Neural cell (in vitro differentiated cells): ENCODE results near the gene NPAS2. TPM values are rescaled to one million over a fixed set of nuclear protein-coding genes. Genes with fewer than 3 reads are reported as not detected.

Experiments used
- H2AFZ ChIP-seq: fragments of 200-600, 300-800 bp; sonication (generic), shearing (Covaris generic); 2 replicates; pipeline ENCODE4 v1.6.0; 2014; ENCODE audit warnings: low read depth, mild to moderate bottlenecking, antibody characterized with exemption, low read length, moderate library complexity
- H3F3A ChIP-seq: fragments of 200-600 bp; shearing (Covaris generic); 2 replicates; pipeline ENCODE4 v1.6.1; 2016; ENCODE audit warnings: mild to moderate bottlenecking, moderate library complexity, mixed read lengths, antibody characterized with exemption, low read length; ENCODE audit not compliant: insufficient read depth, poor library complexity, severe bottlenecking
- H3K27ac ChIP-seq: fragments of 200-600, 300-800 bp; sonication (generic), shearing (Covaris generic); 2 replicates; pipeline ENCODE4 v1.5.1; 2014; ENCODE audit warnings: mild to moderate bottlenecking, low read length, moderate library complexity
- H3K27me3 ChIP-seq: fragments of 300-800, 200-600 bp; sonication (generic), shearing (Covaris generic); 2 replicates; pipeline ENCODE4 v1.6.0; 2014; ENCODE audit warnings: mild to moderate bottlenecking, low read depth, low read length, moderate library complexity; ENCODE audit not compliant: insufficient read depth
- H3K36me3 ChIP-seq: fragments of 300-800, 200-600 bp; sonication (generic), shearing (Covaris generic); 2 replicates; pipeline ENCODE4 v1.5.1; 2014; ENCODE audit warnings: mild to moderate bottlenecking, antibody characterized with exemption, low read length, moderate library complexity; ENCODE audit not compliant: insufficient read depth
- H3K4me2 ChIP-seq: fragments of 300-800, 200-600 bp; sonication (generic), shearing (Covaris generic); 2 replicates; pipeline ENCODE4 v1.6.0; 2014; ENCODE audit warnings: mild to moderate bottlenecking, low read length
- H3K4me3 ChIP-seq: fragments of 300-800, 200-600 bp; sonication (generic), shearing (Covaris generic); 2 replicates; pipeline ENCODE4 v1.5.1; 2014; ENCODE audit warnings: mild to moderate bottlenecking, low read length, moderate library complexity
- H3K79me2 ChIP-seq: fragments of 200-600 bp; shearing (Covaris generic); replicated peaks from 2 replicates; pipeline ENCODE4 v1.6.0; 2014; ENCODE audit warnings: mild to moderate bottlenecking, low read length, moderate library complexity; ENCODE audit not compliant: insufficient read depth
- H3K9ac ChIP-seq: fragments of 300-800, 200-600 bp; sonication (generic), shearing (Covaris generic); 2 replicates; pipeline ENCODE4 v1.6.1; 2016; ENCODE audit warnings: mild to moderate bottlenecking, low read length, mixed read lengths
- H3K9me2 ChIP-seq: fragments of 200-600 bp; shearing (Covaris generic); 2 replicates; pipeline ENCODE4 v1.6.1; 2016; ENCODE audit warnings: mild to moderate bottlenecking, low read length, mixed read lengths; ENCODE audit not compliant: insufficient read depth
- H3K9me3 ChIP-seq: fragments of 200-600, 300-800 bp; sonication (generic), shearing (Covaris generic); 2 replicates; pipeline ENCODE4 v1.6.1; 2016; ENCODE audit warnings: mild to moderate bottlenecking, mixed run types, low read length, moderate library complexity, mixed read lengths
- H4K20me1 ChIP-seq: fragments of 200-600 bp; shearing (Covaris generic); 2 replicates; pipeline ENCODE4 v1.6.1; 2016; ENCODE audit warnings: mild to moderate bottlenecking, mixed run types; ENCODE audit not compliant: insufficient read depth
- EP300 ChIP-seq: fragments of 450-650 bp; conservative IDR thresholded peaks from 2 replicates; pipeline ENCODE4 v1.6.1; 2014; ENCODE audit warnings: antibody characterized with exemption, mild to moderate bottlenecking, moderate library complexity; ENCODE audit not compliant: poor library complexity, severe bottlenecking
- EZH2 ChIP-seq: fragments of 200-600, 300-800 bp; shearing (Covaris generic), sonication (generic); IDR thresholded peaks from 2 replicates; pipeline ENCODE4 v1.6.1; 2014; ENCODE audit warnings: antibody characterized with exemption, low read length, borderline replicate concordance, mild to moderate bottlenecking; ENCODE audit not compliant: insufficient read depth, poor library complexity, severe bottlenecking
- MXI1 ChIP-seq: fragments of 450-650 bp; conservative IDR thresholded peaks from 2 replicates; pipeline ENCODE4 v1.6.1; 2014; ENCODE audit warnings: antibody characterized with exemption, mild to moderate bottlenecking; ENCODE audit not compliant: poor library complexity, severe bottlenecking
- POLR2AphosphoS5 ChIP-seq: IDR thresholded peaks from 2 replicates; pipeline ENCODE4 v1.6.1; 2012
- RAD21 ChIP-seq: fragments of 450-650 bp; conservative IDR thresholded peaks from 2 replicates; pipeline ENCODE4 v1.6.1; 2014; ENCODE audit warnings: antibody characterized with exemption, mild to moderate bottlenecking, moderate library complexity
- SMC3 ChIP-seq: fragments of 450-650 bp; conservative IDR thresholded peaks from 2 replicates; pipeline ENCODE4 v1.6.1; 2014; ENCODE audit warnings: antibody characterized with exemption, mild to moderate bottlenecking, moderate library complexity; ENCODE audit not compliant: poor library complexity
- TAF1 ChIP-seq: IDR thresholded peaks from 2 replicates; pipeline ENCODE4 v1.6.1; 2012; ENCODE audit warnings: low read depth
- polyA plus RNA-seq: library from polyadenylated mRNA; depleted of rRNA; stranded (reverse); fragments of >200 nt; gene quantifications from 2 replicates; pipeline ENCODE4 v1.2.3, GENCODE V29; 2014
- TF ChIP-seq, protein P1 (sequence below): fragments of 450-650 bp; IDR thresholded peaks from 2 replicates; pipeline ENCODE4 v1.5.1; 2014; ENCODE audit warnings: antibody characterized with exemption, mild to moderate bottlenecking, moderate library complexity; ENCODE audit not compliant: poor library complexity, severe bottlenecking
- TF ChIP-seq, protein P2 (sequence below): IDR thresholded peaks from 2 replicates; pipeline ENCODE4 v1.6.1; 2012; ENCODE audit warnings: borderline replicate concordance

NPAS2 gene
- polyA plus RNA-seq, 1 donor from 2014 or later, result 2.1 TPM

DNA sequence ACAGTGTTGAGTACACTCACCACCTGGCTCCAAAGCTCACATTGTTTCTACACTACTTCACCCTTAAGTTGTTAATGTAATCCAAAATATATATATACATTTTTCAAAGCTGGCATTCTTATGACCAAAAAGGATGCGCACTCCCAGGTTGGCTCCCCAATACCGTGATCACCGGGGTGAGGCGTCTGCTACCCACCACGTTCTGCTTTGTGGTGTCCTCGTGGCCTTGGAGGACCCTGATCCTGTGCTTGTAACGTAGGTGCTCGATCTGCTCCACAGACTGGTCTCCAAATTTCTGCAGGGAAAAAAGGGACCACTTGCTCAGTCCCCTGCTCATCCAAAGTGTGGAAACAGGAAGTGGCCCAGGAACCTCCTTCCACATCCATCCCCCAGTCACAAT is 207.9 kb downstream of the NPAS2 start:
- Histone ChIP-seq H3K27me3 (no peaks in the 10 kb centered on the region), H3K4me2 (no peak overlapping the region), H3K9me2 (no peaks in the 10 kb centered on the region), H3K9me3 (no peaks in the 10 kb centered on the region), H2AFZ (no peak overlapping the region), H3F3A (no peaks in the 10 kb centered on the region), H3K4me3 (no peak overlapping the region), H3K79me2 (no peaks in the 10 kb centered on the region), H3K9ac (no peak overlapping the region), H3K36me3 (no peaks in the 10 kb centered on the region), H4K20me1 (no peaks in the 10 kb centered on the region), H3K27ac (no peak overlapping the region)
- TF ChIP-seq, protein P1, sequence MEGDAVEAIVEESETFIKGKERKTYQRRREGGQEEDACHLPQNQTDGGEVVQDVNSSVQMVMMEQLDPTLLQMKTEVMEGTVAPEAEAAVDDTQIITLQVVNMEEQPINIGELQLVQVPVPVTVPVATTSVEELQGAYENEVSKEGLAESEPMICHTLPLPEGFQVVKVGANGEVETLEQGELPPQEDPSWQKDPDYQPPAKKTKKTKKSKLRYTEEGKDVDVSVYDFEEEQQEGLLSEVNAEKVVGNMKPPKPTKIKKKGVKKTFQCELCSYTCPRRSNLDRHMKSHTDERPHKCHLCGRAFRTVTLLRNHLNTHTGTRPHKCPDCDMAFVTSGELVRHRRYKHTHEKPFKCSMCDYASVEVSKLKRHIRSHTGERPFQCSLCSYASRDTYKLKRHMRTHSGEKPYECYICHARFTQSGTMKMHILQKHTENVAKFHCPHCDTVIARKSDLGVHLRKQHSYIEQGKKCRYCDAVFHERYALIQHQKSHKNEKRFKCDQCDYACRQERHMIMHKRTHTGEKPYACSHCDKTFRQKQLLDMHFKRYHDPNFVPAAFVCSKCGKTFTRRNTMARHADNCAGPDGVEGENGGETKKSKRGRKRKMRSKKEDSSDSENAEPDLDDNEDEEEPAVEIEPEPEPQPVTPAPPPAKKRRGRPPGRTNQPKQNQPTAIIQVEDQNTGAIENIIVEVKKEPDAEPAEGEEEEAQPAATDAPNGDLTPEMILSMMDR, result no peak
- TF ChIP-seq MXI1 (no peak), EZH2 (no peak), TAF1 (no peak), RAD21 (no peak), SMC3 (no peak), POLR2AphosphoS5 (no peak), EP300 (no peak)
- TF ChIP-seq, protein P2, sequence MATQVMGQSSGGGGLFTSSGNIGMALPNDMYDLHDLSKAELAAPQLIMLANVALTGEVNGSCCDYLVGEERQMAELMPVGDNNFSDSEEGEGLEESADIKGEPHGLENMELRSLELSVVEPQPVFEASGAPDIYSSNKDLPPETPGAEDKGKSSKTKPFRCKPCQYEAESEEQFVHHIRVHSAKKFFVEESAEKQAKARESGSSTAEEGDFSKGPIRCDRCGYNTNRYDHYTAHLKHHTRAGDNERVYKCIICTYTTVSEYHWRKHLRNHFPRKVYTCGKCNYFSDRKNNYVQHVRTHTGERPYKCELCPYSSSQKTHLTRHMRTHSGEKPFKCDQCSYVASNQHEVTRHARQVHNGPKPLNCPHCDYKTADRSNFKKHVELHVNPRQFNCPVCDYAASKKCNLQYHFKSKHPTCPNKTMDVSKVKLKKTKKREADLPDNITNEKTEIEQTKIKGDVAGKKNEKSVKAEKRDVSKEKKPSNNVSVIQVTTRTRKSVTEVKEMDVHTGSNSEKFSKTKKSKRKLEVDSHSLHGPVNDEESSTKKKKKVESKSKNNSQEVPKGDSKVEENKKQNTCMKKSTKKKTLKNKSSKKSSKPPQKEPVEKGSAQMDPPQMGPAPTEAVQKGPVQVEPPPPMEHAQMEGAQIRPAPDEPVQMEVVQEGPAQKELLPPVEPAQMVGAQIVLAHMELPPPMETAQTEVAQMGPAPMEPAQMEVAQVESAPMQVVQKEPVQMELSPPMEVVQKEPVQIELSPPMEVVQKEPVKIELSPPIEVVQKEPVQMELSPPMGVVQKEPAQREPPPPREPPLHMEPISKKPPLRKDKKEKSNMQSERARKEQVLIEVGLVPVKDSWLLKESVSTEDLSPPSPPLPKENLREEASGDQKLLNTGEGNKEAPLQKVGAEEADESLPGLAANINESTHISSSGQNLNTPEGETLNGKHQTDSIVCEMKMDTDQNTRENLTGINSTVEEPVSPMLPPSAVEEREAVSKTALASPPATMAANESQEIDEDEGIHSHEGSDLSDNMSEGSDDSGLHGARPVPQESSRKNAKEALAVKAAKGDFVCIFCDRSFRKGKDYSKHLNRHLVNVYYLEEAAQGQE, result no peak

DNA sequence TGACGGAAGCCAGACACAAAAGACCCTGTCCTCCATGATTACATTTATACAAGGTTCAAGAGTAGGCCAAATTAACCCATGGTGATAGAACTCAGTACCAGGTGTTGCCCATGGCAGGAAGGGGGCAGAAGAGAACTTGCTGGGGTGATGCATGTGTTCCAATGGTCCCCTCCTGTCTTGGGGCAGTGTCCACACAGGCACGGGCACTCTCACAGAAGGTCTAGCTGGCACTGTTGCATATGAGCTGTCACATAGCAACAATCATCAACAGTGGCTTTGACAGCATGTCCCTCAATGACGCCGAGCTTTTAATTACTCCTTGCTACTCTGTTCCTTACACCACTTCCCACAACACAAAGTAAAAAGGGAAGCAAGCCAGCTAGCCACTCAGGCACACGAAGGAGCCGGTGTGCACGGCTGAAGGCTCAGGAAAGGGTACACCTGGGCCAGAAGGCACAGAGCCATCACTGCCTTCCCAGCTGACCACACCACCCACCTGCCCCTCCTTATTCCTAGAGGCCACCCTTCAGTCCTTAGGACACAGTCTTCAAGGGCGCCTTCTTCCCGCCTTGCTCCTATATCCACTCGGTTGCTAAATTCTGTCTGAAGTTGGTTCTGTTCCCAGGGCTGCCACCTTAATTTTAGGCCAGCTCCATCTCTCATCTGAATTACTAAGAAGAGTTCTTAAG is 211.1 kb downstream of the NPAS2 start:
- no peak overlapping the region for H3K27ac ChIP-seq
- H3K9me2 ChIP-seq, result no peaks in the 10 kb centered on the region
- no peaks in the 10 kb centered on the region for H3K79me2 ChIP-seq
- no peak overlapping the region for H3K4me3 ChIP-seq
- H2AFZ ChIP-seq, result no peak overlapping the region
- no peaks in the 10 kb centered on the region for H3K36me3 ChIP-seq
- H3K9me3 ChIP-seq, result no peaks in the 10 kb centered on the region
- no peaks in the 10 kb centered on the region for H3F3A ChIP-seq
- no peak for TF ChIP-seq EP300
- no peak for TF ChIP-seq TAF1
- no peak for TF ChIP-seq POLR2AphosphoS5
- TF ChIP-seq, protein P2, result no peak
- TF ChIP-seq, protein P1, result no peak
- no peak for TF ChIP-seq MXI1
- TF ChIP-seq RAD21, result no peak
- TF ChIP-seq EZH2, result no peak
- H3K27me3 ChIP-seq, result no peaks in the 10 kb centered on the region
- H3K9ac ChIP-seq, result no peak overlapping the region
- H3K4me2 ChIP-seq, result no peak overlapping the region
- H4K20me1 ChIP-seq, result no peaks in the 10 kb centered on the region
